GM21515 (cell line): ENCODE results near the gene PCDHB13.

ENCODE experiments used
- ATAC-seq: cut with Tn5 transposase; IDR thresholded peaks from one replicate; pipeline ENCODE4 v1.9.1; 2021; ENCODE audit not compliant: unreplicated experiment

Gene PCDHB13

GRCh38 chr5:141260458-141261237 lies 46.9 kb downstream of the PCDHB13 start:
- ATAC-seq = no peak

GRCh38 chr5:141261238-141261546 lies 47.5 kb downstream of the PCDHB13 start:
- no peak for ATAC-seq
